B cell (primary cell): ENCODE data around the gene CALHM4. TPM values are rescaled to one million over a fixed set of nuclear protein-coding genes. Genes with fewer than 3 reads are reported as not detected.

Experiments used
- ATAC-seq: fragments of 200-7000 bp; cut with Tn5 transposase; one replicate; pipeline ENCODE4 v1.10.0; 2021; ENCODE audit warnings: low read depth, mild to moderate bottlenecking, moderate number of reproducible peaks, moderate library complexity
- CTCF ChIA-PET: fragments of 350-600 bp; sonication (Branson Sonifier 250); formaldehyde crosslinking; loops from one replicate; lab custom pipeline; 2021; ENCODE audit warnings: antibody characterized with exemption, inconsistent platforms; lab: Charles Lee
- POLR2A ChIA-PET: fragments of 350-600 bp; sonication (Branson Sonifier 250); formaldehyde crosslinking; loops from one replicate; lab custom pipeline; 2021; ENCODE audit warnings: antibody characterized with exemption; lab: Charles Lee
- DNase-seq: peaks from one replicate; pipeline ENCODE4 v3.0.0; 2013
- H2AFZ ChIP-seq: 2 replicates; pipeline ENCODE4 v1.6.1; 2012; ENCODE audit warnings: mild to moderate bottlenecking, low read depth, low read length; ENCODE audit not compliant: insufficient read depth, poor library complexity, severe bottlenecking
- H3K27ac ChIP-seq, 2 donors: 1 replicate in 1 of 2; 2 replicates in 1 of 2; pipeline ENCODE4 v1.5.1; 2012 to 2013; ENCODE audit warnings: low read length in 2 of 2, mild to moderate bottlenecking in 2 of 2, moderate library complexity in 1 of 2
- H3K27me3 ChIP-seq, 4 experiments: fragments of 200-600 bp in 1 of 4; sonication (generic) in 1 of 4; replicated peaks in 1 of 4; 1 replicate in 2 of 4; 2 replicates in 2 of 4; pipeline versions ENCODE4 v1.6.1 to v1.7.0; 2013 to 2016; ENCODE audit warnings: low read length in 3 of 4, mild to moderate bottlenecking in 2 of 4, mixed read lengths in 1 of 4, moderate library complexity in 1 of 4; ENCODE audit not compliant: insufficient read depth in 4 of 4, control insufficient read depth in 3 of 4; ENCODE audit errors: control extremely low read depth in 1 of 4
- H3K36me3 ChIP-seq, 2 experiments: replicated peaks in 1 of 2; 1 replicate in 1 of 2; 2 replicates in 1 of 2; pipeline versions ENCODE4 v1.6.1 to v1.7.1; 2013; ENCODE audit warnings: low read length in 1 of 2; ENCODE audit not compliant: insufficient read depth in 2 of 2, control insufficient read depth in 1 of 2; ENCODE audit errors: control extremely low read depth in 1 of 2, extremely low read depth in 1 of 2
- H3K4me1 ChIP-seq, 2 donors: fragments of 200-600 bp in 1 of 2; sonication (generic) in 1 of 2; 1 replicate in 1 of 2; 2 replicates in 1 of 2; pipeline versions ENCODE4 v1.5.1 to v1.6.1; 2013 to 2017; ENCODE audit warnings: low read length in 2 of 2; ENCODE audit not compliant: control insufficient read depth in 2 of 2, insufficient read depth in 2 of 2
- H3K4me2 ChIP-seq: replicated peaks from 2 replicates; pipeline ENCODE3; 2012; ENCODE audit warnings: mild to moderate bottlenecking, low read depth, low read length; ENCODE audit not compliant: poor library complexity, severe bottlenecking
- H3K4me3 ChIP-seq, 5 experiments: fragments of 200-600 bp in 1 of 5; sonication (generic) in 1 of 5; 1 replicate in 3 of 5; 2 replicates in 2 of 5; pipeline versions ENCODE4 v1.5.1 to v1.7.0; 2011 to 2016; ENCODE audit warnings: low read length in 4 of 5, mild to moderate bottlenecking in 4 of 5, low read depth in 2 of 5, control low read depth in 1 of 5, moderate library complexity in 1 of 5; ENCODE audit not compliant: insufficient read depth in 1 of 5; ENCODE audit errors: control extremely low read depth in 1 of 5, extremely low read depth in 1 of 5
- H3K79me2 ChIP-seq: fragments of 200-600 bp; sonication (generic); one replicate; pipeline ENCODE4 v1.6.0; 2016; ENCODE audit warnings: low read length; ENCODE audit not compliant: control insufficient read depth, insufficient read depth
- H3K9ac ChIP-seq: fragments of 200-600 bp; sonication (generic); 2 replicates; pipeline ENCODE4 v1.6.1; 2017; ENCODE audit warnings: mild to moderate bottlenecking, low read length, moderate library complexity
- H3K9me3 ChIP-seq, 3 donors: one replicate each; pipeline versions ENCODE4 v1.6.1 to v1.7.1; 2013; ENCODE audit warnings: low read length in 2 of 3; ENCODE audit not compliant: control insufficient read depth in 2 of 3, insufficient read depth in 1 of 3; ENCODE audit errors: control extremely low read depth in 1 of 3
- H4K20me1 ChIP-seq: 2 replicates; pipeline ENCODE4 v1.6.0; 2012; ENCODE audit warnings: mild to moderate bottlenecking, low read length; ENCODE audit not compliant: insufficient read depth, control insufficient read depth, poor library complexity, severe bottlenecking
- H3K27ac Mint-ChIP-seq: one replicate; pipeline ENCODE4 v1.8.0; 2021; ENCODE audit warnings: mixed read lengths
- H3K27me3 Mint-ChIP-seq: one replicate; pipeline ENCODE4 v1.8.0; 2021; ENCODE audit warnings: mixed read lengths
- H3K4me1 Mint-ChIP-seq: one replicate; pipeline ENCODE4 v1.8.0; 2021; ENCODE audit warnings: mixed read lengths
- H3K4me3 Mint-ChIP-seq: one replicate; pipeline ENCODE4 v1.8.0; 2021; ENCODE audit warnings: mixed read lengths
- H3K9me3 Mint-ChIP-seq: one replicate; pipeline ENCODE4 v1.8.0; 2022; ENCODE audit warnings: mixed read lengths; ENCODE audit not compliant: insufficient read depth
- EZH2 ChIP-seq: IDR thresholded peaks from 2 replicates; pipeline ENCODE4 v1.6.1; 2012; ENCODE audit warnings: borderline replicate concordance, low read depth, mild to moderate bottlenecking, moderate library complexity, low read length; ENCODE audit not compliant: insufficient read depth, poor library complexity, severe bottlenecking
- WGBS: methylation state at CpG from one replicate; pipeline ENCODE4 v1.1.5; 2013; ENCODE audit warnings: missing lambda C conversion rate; ENCODE audit not compliant: insufficient coverage; 5-methylcytosine and 5-hydroxymethylcytosine counted together
- intact Hi-C: fragments of 100-400 bp; cut with micrococcal nuclease; formaldehyde crosslinking; loops from one replicate; pipeline ENCODE4 v1.10.0; 2022
- polyA plus RNA-seq: library from polyadenylated mRNA; depleted of rRNA; stranded (reverse); fragments of >200 nt; gene quantifications from 2 replicates; pipeline ENCODE4 v1.2.3, GENCODE V29; 2012
- total RNA-seq, 2 donors: library from RNA; stranded (reverse); fragments of 120-200 nt in 1 of 2; gene quantifications; 1 replicate in 1 of 2; 2 replicates in 1 of 2; pipeline versions ENCODE4 v1.2.3 to v1.2.4, GENCODE V29; 2013 to 2022
- TF ChIP-seq, protein P1 (sequence below): fragments of 200-600 bp; IDR thresholded peaks from one replicate; pipeline ENCODE4 v1.8.0; 2022; ENCODE audit warnings: antibody characterized with exemption, mild to moderate bottlenecking

Gene CALHM4
- total and polyA plus RNA-seq, 2 donors (not counting 1 experiment from before 2014, with no cell fraction given): not detected

DNA sequence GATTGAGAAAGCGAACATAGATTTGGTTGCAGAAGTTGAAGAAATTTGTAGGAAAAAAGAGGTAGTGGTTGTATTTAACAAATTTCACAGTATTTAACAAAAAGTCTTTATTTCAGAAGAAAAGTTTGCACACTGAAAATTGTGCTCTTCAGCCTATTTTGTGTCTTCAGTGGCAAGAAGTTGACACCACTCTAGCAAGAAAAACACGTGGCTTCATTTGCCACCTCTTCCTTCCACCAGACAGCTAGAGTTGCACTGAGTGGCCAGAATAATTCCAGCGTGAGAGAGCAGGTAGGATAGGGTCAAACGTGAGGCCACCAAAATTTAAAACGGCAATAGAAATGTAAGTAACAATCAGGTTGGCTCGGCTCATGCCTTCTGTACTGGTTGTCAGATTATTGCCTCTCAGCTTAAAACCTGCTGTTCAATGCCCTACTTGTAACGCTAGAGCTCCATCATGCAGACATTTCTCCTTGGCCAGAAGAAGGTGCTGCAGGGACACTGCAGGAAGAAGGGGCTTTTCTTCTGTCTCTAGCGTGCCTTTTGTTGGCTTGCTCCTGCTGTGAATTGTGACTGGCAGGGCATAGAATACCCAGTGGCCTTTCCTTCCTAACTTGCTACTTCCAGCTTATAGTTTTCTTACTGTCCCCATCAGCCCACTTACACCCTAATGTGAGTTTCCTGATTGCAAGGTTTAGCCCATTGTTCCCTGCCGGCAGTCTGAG lies 20.2 kb upstream of the CALHM4 start:
- intact Hi-C loops: loop anchor here (5.0 to 10.0 kb wide), 2 partner anchors 71 to 311 kb away; partner anchors contain the start of gene CALHM6
- 100% methylated on average over 7 of the region's 9 CpGs for WGBS
- Histone ChIP-seq H3K27me3 (no peaks in the 10 kb centered on the region), H3K9me3 (no peaks in the 10 kb centered on the region), H3K4me3 (no peak overlapping the region), H2AFZ (no peak overlapping the region), H3K4me1 (peaks cover 0 to 5% of the 10 kb centered on the region in 2 donors), H3K27ac (no peak overlapping the region), H3K36me3 (no peaks in the 10 kb centered on the region), H3K79me2 (no peaks in the 10 kb centered on the region), H4K20me1 (no peaks in the 10 kb centered on the region), H3K4me2 (no peak overlapping the region), H3K9ac (no peak overlapping the region)
- H3K4me3 Mint-ChIP-seq: no peak overlapping the region
- CTCF ChIA-PET: interaction anchor here (0.5 to 4.5 kb wide), 39 partner anchors 8 to 315 kb away, joined by 3 to 151 read pairs (median 4); partner anchors contain the start of genes TRAPPC3L, TSPYL1 and TSPYL4
- H3K27me3 Mint-ChIP-seq: no peaks in the 10 kb centered on the region
- H3K4me1 Mint-ChIP-seq: peaks cover 11% of the 10 kb centered on the region
- no peaks in the 10 kb centered on the region for H3K9me3 Mint-ChIP-seq
- H3K27ac Mint-ChIP-seq: no peak overlapping the region
- no peak for ATAC-seq
- TF ChIP-seq EZH2: no peak
- TF ChIP-seq, protein P1, sequence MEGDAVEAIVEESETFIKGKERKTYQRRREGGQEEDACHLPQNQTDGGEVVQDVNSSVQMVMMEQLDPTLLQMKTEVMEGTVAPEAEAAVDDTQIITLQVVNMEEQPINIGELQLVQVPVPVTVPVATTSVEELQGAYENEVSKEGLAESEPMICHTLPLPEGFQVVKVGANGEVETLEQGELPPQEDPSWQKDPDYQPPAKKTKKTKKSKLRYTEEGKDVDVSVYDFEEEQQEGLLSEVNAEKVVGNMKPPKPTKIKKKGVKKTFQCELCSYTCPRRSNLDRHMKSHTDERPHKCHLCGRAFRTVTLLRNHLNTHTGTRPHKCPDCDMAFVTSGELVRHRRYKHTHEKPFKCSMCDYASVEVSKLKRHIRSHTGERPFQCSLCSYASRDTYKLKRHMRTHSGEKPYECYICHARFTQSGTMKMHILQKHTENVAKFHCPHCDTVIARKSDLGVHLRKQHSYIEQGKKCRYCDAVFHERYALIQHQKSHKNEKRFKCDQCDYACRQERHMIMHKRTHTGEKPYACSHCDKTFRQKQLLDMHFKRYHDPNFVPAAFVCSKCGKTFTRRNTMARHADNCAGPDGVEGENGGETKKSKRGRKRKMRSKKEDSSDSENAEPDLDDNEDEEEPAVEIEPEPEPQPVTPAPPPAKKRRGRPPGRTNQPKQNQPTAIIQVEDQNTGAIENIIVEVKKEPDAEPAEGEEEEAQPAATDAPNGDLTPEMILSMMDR: no peak
- POLR2A ChIA-PET: no interaction called here
- DNase-seq: no peak

DNA sequence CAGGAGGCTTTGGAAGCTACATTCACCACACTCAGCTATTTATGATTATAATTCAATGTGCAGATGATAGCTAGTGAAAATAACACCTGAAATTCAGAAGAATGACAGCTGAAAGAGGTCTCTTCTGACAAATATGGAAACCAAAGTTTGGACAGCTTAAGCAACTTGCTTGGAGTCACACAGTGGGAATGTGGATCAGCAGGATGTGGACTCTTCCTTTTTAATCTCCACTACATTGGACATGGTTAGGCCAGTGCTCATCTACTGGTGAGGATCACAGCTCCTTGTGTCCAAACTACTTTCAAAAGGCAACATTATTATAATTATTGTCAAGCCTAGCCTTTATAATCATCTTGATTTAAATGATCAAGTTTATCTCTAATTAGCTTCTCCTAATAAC lies 18.4 kb upstream of the CALHM4 start:
- POLR2A ChIA-PET: no interaction called here
- H3K27me3 ChIP-seq: no peaks in the 10 kb centered on the region
- Mint-ChIP-seq H3K4me3 (no peak overlapping the region), H3K27ac (no peak overlapping the region), H3K27me3 (peaks cover 7% of the 10 kb centered on the region), H3K4me1 (peaks cover 11% of the 10 kb centered on the region), H3K9me3 (no peaks in the 10 kb centered on the region)
- no peak overlapping the region for H3K27ac ChIP-seq
- TF ChIP-seq, protein P1: no peak
- TF ChIP-seq EZH2: no peak
- H3K79me2 ChIP-seq: no peaks in the 10 kb centered on the region
- peaks cover 0 to 5% of the 10 kb centered on the region in 2 donors for H3K4me1 ChIP-seq
- no peak overlapping the region for H2AFZ ChIP-seq
- intact Hi-C loops: loop anchor here (10.0 kb wide), 1 partner anchor 310 kb away; no protein-coding TSS in a partner anchor
- CTCF ChIA-PET: interaction anchor here (0.7 to 4.5 kb wide), 34 partner anchors 12 to 317 kb away, joined by 3 to 151 read pairs (median 4); partner anchors contain the start of genes CALHM4, RWDD1 and TSPYL1
- H3K36me3 ChIP-seq: no peaks in the 10 kb centered on the region
- H3K9ac ChIP-seq: no peak overlapping the region
- no peak for DNase-seq
- ATAC-seq: no peak
- no peaks in the 10 kb centered on the region for H3K9me3 ChIP-seq
- no peak overlapping the region for H3K4me3 ChIP-seq
- no peak overlapping the region for H3K4me2 ChIP-seq
- no peaks in the 10 kb centered on the region for H4K20me1 ChIP-seq
